Suppressor macrophage treated with lipopolysaccharide for 4 hours (primary cell): Measurements from ENCODE around the gene IL20RA.
"Not testable (repeated sequence)": the region's sequence is repeated elsewhere in the genome, so short reads cannot be mapped to it uniquely, and the experiment has no call there.

ENCODE experiments used
- DNase-seq: peaks from one replicate; pipeline ENCODE4 v3.0.0-alpha.2; 2020

The IL20RA gene

DNA sequence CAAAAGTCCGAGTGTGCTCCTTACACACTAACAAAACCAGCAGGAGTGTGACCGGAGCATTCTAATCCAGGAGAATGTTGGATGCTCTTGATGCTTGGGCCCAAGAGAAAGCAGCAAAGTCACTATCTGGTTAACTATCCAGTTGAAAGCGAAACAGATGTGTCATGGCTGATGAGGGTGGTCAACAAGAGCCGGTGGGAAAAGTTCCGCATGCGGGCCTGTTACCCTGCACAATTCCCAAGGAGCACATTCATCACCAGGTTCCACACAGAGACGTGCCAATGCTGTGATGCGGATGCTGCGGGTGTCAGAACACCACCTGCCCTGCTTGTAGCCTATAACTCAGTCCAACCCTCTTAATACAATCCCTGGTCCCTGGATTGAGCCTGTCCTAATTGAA is 38.7 kb downstream of the IL20RA start:
- no peak for DNase-seq

- no peak for DNase-seq
These were observed 39.7 kb downstream of the IL20RA start for GRCh38 chr6:137005073-137005472.

DNA sequence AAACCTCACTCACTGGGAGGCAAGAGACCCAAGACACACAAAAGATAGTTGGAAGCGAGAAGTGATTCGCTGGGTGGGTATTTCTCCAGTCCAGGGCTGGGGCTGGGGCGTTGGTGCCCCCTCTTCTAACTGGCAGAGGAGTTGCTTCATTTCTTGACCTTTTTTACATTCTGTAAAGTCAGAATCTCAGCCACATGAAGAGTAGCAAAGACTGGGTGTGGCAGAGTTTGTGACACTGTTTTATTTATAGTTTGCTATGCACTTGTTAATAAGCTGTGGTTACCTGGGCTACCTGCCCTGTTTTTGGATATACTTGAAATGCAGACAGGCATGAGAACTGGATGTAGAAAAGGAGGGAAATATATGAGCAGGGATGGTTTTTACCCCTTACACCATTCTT is 42.3 kb downstream of the IL20RA start:
- no peak for DNase-seq

DNA sequence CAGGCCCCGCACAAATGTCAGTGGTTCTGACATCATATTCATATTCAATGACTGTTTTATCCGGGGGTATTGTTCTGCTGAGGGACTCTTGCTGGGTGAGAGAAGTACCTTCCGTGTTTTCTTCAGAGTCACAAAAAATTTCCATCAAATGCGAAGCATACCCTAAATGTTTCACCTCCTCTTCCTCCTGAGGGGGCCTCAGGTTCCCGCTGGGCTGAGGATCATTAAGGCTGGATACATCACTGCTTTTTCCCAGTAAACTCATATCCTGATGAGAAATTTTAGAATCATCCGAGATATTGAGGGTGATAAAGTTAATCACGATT is 42.8 kb downstream of the IL20RA start:
- DNase-seq = no peak

- no peak for DNase-seq
These were observed 43.3 kb downstream of the IL20RA start for GRCh38 chr6:137001299-137001976.

DNA sequence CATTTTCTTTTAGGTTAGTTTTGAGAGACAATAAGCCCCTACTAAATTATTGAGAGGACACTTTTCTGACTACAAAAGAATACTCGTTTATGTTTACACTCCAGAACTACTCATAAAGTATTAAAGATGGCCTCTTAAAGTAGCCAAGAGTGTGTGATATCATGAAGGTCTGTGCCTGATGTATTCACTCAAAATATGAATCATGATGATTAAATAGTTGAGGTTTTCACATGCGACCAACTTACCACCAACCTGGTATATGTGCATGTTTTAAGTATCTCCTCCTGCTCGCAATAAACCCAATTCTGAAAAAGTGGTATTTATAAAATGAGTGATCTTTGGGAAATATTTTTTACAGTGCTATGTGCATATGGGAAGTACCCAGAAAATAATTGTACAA is 43.9 kb downstream of the IL20RA start:
- DNase-seq = no peak

DNA sequence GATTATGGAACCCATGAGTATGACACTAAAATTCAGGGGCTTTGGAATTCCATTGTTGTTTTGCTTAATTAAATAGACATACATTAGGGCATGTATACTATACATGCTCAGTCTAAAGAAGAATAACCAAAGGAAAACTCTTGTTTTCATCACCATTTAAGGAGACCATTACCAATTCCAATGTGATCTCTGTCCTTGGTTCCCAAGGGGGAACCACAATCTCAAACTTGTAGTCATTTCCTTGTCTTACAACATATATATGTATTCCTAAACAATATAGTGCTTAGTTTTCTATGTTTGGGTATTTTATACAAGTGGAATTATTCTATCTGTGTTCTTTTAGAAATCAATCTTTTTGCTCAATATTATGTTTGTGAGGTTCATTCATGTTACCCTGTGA is 49.2 kb downstream of the IL20RA start:
- no peak for DNase-seq

DNA sequence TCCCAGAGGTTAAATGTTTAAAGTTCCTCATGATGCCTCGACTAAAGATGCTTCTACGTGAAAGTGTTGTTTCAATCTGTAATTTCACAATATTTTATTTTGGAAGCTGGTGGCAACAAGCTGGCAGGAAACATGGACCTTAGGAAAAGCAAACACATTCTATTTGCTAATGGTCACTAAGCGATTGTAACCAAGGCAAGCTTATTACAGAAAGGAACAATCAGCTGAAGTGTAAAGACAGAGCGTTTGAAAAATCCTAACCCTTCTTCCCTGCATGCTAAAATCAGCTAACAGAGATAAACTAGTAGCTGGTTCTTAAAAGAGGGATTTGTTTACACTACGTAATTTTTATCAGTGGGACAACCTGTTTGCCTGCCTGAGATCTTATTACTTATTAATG is 50.0 kb downstream of the IL20RA start:
- no peak for DNase-seq

GRCh38 chr6:136992113-136992512 is 52.7 kb downstream of the IL20RA start:
- no peak for DNase-seq

- DNase-seq = no peak
These were observed 53.1 kb downstream of the IL20RA start for GRCh38 chr6:136991646-136992045.

DNA sequence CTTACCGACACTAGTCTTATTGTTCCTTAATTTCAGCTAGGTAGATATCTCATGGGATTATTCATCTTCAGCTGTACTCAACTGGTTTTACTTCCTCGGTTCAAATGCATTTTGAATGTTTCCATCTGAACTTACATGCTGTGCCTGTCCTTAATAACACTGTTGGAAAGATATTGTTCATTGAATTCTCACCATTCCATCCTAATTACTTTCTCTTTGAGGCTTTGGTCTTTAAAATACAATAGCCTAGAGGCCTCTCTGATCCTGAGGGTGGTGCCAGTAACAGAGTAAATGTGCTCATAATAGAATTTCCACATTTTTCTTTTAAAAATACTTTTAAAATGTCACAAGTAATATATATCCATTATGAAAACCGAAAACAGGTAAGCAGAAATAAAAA is 54.0 kb downstream of the IL20RA start:
- DNase-seq = no peak

GRCh38 chr6:136990242-136990578 is 54.6 kb downstream of the IL20RA start:
- DNase-seq = no peak

DNA sequence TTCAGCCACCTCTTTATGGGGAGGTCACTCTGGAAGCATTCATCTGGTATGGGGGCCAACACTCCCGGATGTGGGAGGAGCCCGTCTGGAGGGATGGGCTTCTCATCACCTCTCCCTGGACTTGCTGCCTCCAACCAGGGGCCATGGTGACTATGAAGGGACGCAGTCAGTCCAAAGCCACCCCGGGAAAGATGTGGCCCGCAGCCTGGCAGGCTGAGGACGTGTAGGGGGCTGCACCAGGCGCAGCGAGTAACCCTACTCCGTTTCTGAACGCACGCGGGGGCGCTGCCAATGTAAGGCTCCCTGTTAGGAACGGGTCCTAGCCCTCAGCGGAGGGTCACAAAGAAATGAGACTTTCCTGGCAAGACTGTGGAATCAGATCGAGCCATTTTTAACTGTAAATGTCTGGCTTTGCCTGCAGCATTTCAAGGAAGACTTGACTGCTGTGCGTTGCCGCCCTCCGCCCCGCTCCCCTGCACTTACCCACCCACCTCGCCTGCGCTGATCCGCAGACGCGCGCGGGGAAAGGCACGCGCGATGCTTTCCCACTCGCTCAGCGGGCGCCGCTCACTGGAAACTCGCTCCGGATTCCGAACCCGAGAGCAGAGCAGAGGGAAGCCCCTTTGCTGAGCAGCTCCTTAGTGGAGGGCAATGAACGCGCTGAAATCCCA is 55.1 kb downstream of the IL20RA start:
- DNase-seq = no peak

DNA sequence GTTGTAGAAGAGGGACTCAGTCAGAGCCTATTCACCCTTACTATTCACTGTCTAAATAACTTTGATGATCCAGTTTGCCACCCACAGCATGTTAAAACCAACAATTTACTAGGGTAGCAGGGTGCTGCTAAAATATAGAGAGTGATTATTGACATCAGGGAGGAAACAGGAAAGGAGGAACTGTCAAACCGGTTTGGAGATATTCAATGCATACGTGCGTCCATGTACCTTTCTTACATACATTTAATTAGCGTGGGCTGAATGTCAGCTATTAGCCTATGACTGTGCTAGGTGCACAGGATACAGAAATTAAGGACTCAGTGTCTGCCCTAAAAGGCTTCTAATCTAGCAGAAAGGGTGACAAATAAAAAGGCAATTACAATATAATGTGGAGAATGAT is 57.2 kb downstream of the IL20RA start:
- DNase-seq = no peak

DNA sequence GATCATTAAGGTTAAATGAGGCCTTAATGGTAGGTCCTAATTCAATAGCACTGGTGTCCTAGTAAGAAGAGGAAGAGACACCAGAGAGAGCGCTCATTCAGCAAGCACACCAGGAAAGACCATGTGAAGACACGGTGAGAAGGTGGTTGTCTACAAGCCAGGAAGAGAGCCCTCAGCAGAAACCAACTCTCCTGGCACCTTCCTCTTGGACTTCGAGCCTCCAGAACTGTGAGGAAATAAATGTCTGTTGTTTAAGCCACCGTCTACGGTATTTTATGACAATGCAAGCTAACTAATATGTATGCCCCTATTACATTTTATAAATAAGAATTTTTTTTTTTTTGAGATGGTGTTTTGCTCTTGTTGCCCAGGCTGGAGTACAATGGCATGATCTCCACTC is 59.3 kb downstream of the IL20RA start:
- DNase-seq = no peak

DNA sequence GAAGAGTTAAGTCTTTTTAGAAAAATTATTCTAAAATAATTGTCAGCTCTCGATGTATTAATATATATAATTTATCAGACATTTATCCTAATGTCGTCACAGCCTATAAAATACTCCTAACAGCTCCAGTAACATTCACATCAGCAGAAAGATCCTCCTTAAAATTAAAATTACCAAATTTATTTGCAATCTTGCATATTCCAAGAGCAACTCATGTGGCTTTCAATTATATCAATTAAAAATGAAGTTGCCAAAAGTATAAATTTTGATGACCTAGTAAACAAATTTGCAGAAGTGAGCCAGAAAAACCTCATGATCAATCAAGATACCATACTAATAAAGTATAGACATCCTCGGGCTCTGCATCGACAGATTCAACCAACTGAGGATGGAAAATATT is 60.2 kb downstream of the IL20RA start:
- no peak for DNase-seq

- no peak for DNase-seq
These were observed 61.1 kb downstream of the IL20RA start for GRCh38 chr6:136983687-136984086.

GRCh38 chr6:136982928-136983327 is 61.8 kb downstream of the IL20RA start:
- no peak for DNase-seq

DNA sequence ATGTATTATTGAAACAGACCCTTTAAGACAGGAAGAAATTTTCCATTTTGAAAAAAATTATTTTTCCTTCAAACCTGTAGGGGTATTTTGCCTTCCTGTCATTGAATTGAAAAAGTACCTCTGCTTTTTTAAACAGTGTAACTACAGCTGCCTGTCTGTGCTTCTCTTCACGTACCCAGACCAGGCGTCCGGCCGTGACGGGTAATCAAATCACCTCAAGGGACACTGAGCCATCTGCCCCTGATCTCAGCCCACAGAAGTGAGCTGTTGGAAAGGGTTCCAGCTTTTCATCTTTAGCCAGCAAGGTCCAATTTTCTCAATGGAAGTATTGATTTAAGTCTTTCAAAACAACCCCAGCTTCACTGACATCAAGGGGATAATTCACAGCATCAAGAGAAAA is 64.7 kb downstream of the IL20RA start:
- DNase-seq = no peak

DNA sequence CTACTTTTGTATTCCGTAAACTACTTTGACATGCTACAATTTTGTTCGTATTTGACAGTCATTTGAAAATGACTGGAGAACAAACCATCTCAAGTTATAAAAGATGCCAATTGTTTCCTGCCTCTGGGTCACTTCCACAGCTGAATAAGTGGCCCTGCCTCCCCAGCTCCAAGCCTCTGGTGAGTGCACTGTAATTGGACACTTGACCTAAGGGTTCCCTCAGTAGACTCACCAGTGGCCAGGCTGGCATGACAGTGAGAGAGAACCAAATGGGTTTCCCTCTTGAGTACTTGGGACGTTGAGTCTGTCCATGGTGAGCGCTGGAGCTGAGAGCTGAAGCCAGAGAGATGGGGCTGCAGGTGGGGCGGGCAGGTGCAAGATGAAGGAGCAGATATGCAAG is 65.6 kb downstream of the IL20RA start:
- DNase-seq = no peak

GRCh38 chr6:136977075-136977474 is 67.7 kb downstream of the IL20RA start:
- DNase-seq = no peak

DNA sequence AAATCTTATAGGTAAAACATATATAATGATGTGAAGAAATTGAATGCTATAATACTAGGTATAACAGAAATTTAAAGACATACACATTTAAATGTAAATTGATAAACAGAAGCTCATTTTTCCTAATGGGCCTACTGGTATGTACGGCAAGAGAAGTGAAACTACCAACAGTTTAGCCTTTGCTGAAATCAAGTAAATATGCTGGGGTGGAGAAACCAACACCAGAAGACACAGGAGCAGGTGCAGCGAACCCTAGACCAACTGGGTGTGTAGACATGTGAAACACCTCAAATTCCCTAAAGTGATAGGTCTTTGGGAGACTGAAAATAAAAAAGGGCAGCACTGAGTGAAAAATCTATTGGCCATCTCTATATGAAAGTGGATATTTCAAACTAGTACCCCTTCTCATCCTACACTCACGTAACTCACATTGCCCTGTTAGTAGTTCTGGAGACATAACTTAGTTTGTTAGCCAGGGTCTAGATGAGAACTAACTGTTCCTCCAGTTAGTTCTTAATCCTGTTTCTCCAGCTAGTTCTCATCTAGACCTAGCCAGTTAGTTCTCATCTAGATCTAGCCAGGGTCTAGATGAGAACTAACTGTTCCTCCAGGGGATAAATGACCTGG is 69.6 kb downstream of the IL20RA start:
- no peak for DNase-seq

DNA sequence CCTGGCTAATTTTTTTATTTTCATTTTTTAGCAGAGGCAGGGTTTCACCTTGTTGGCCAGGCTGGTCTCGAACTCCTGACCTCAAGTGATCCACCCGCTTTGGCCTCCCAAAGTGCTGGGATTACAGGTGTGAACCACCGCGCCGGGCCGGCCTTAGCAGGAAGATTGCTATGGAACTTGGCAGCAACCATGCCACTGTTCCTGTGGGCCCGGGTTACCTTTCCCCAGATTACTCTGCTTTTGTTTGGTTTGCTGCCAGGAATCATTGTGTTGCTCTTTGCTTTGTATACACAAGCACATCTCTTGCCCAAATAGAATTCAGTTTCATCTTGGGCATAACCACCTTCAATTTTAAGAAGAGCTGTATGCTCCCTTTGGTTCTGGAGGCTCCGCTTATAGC is 71.0 kb downstream of the IL20RA start:
- DNase-seq = not testable (repeated sequence)

DNA sequence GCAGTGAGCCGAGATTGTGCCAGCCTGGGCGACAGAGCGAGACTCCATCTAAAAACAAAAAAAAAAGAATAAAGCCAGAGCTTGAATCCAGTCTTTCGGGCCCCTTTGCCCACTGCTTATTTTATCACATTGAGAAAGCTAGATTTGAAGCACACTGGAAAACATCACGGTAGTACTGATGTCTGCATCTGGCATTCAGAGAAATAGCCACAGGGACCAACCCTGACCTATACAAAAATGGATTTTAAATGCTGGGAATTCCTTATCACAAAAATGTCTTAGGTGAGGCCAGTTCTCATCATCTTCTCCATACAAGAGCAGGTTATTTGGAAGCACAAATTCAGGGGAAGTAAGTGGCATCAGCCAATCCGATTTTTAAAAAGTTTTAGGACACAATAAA is 73.2 kb downstream of the IL20RA start:
- DNase-seq = no peak

DNA sequence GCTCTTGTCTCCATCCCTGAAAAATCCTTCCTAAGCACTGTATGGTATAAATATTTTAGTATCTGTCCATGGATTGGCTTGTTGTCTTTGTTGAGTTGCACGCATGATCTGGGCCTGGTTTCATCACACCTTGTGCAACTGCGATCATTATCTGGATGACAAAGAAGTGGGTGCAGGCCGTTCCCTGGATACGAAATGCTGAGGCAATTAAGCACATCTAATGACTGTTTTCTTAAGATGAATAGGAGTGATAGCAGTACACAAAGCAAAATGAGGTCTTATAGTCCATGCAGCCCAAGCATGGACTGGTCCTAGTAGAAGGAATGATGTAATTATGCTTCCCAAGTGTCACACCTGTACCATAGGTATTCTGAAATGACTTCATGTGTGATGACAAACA is 74.8 kb downstream of the IL20RA start:
- DNase-seq = no peak
